Measurements from ENCODE around the gene ZNF394. TPM values are rescaled to one million over a fixed set of nuclear protein-coding genes. Genes with fewer than 3 reads are reported as not detected.

Gene ZNF394
- total and polyA plus RNA-seq, 9 of the 15 experiments (the other 6 are each of a cell fraction or from before 2014, with no cell fraction given) = 2.9 to 32.2 (median 24.2) TPM

- Histone ChIP-seq H3K9me1 (ENCODE audit: control insufficient read depth, insufficient read depth, low read length) (no peaks in the 10 kb centered on the region), H3K36me3 (ENCODE audit: control insufficient read depth, insufficient read depth, low read length) (no peaks in the 10 kb centered on the region), H3K9ac (ENCODE audit: insufficient read depth in 1 of 2, low read depth in 2 of 2, low read length in 2 of 2) (no peak overlapping the region), H3K9me3 (replicated peaks; ENCODE audit: control insufficient read depth, insufficient read depth, low read depth, low read length) (peaks cover 6% of the 10 kb centered on the region), H2AFZ (ENCODE audit: low read depth, low read length) (no peak overlapping the region), H3K27me3 (ENCODE audit: control insufficient read depth in 2 of 2, insufficient read depth in 2 of 2, low read length in 2 of 2) (no peaks in the 10 kb centered on the region), H3K27ac (ENCODE audit: extremely low read depth, low read depth, low read length) (no peak overlapping the region), H3K4me3 (no peak overlapping the region), H3K79me2 (ENCODE audit: control insufficient read depth, insufficient read depth, low read length) (no peaks in the 10 kb centered on the region), H3K4me1 (replicated peaks in 1 of 2; ENCODE audit: control insufficient read depth in 2 of 2, insufficient read depth in 2 of 2, low read length in 2 of 2) (no peaks in the 10 kb centered on the region), H3K4me2 (ENCODE audit: insufficient read depth, low read length) (no peak overlapping the region), H4K20me1 (replicated peaks; ENCODE audit: control insufficient read depth, insufficient read depth, low read length) (no peaks in the 10 kb centered on the region)
- CTCF ChIA-PET (ENCODE audit: low intra/inter-chr PET ratio) = interaction anchor here (0.7 kb wide), 1 partner anchor 143 kb away, joined by 7 read pairs; no protein-coding TSS in a partner anchor
- BruUV-seq (replicated peaks) = no TSS peak
- WGBS (ENCODE audit: insufficient coverage, low coverage, missing lambda C conversion rate) = 38% methylated on average over 9 of the region's 9 CpGs
- in situ Hi-C loops (cut with MboI) (no loop called here), intact Hi-C loops (cut with micrococcal nuclease) (no loop called here)
- FAIRE-seq = no peak
- DNase-seq (ENCODE audit: extremely low read depth in 1 of 4, low spot score in 3 of 4) = no peak
- POLR2A ChIA-PET = interaction anchor here (0.9 kb wide), 1 partner anchor 25 kb away, joined by 5 read pairs; no protein-coding TSS in a partner anchor
- no peak for ATAC-seq
- TF ChIP-seq PHB2 (IDR thresholded peaks at IDR 0.05; ENCODE audit: low read depth) (no peak), ESRRB (CRISPR knock-in tag; IDR thresholded peaks at IDR 0.05; ENCODE audit: borderline replicate concordance) (no peak), ZNF696 (CRISPR knock-in tag; conservative IDR thresholded peaks at IDR 0.05) (no peak)
These were observed 41.1 kb upstream of the ZNF394 start for GRCh38 chr7:99541212-99541611.

- DNase-seq (ENCODE audit: extremely low read depth in 1 of 4, low spot score in 3 of 4) (no peak), ATAC-seq (no peak), FAIRE-seq (no peak)
- H3K9me1 ChIP-seq (ENCODE audit: control insufficient read depth, insufficient read depth, low read length) = no peaks in the 10 kb centered on the region
- in situ Hi-C loops (cut with MboI) = no loop called here
- H3K36me3 ChIP-seq (ENCODE audit: control insufficient read depth, insufficient read depth, low read length) = no peaks in the 10 kb centered on the region
- ChIA-PET POLR2A (interaction anchor here (0.9 kb wide), 1 partner anchor 24 kb away, joined by 5 read pairs; no protein-coding TSS in a partner anchor), CTCF (ENCODE audit: low intra/inter-chr PET ratio) (no interaction called here)
- no peaks in the 10 kb centered on the region for H4K20me1 ChIP-seq (replicated peaks; ENCODE audit: control insufficient read depth, insufficient read depth, low read length)
- no TSS peak for BruUV-seq (replicated peaks)
- H3K79me2 ChIP-seq (ENCODE audit: control insufficient read depth, insufficient read depth, low read length) = no peaks in the 10 kb centered on the region
- peaks cover 6% of the 10 kb centered on the region for H3K9me3 ChIP-seq (replicated peaks; ENCODE audit: control insufficient read depth, insufficient read depth, low read depth, low read length)
- H3K4me2 ChIP-seq (ENCODE audit: insufficient read depth, low read length) = no peak overlapping the region
- intact Hi-C loops (cut with micrococcal nuclease) = no loop called here
- H3K27me3 ChIP-seq (ENCODE audit: control insufficient read depth in 2 of 2, insufficient read depth in 2 of 2, low read length in 2 of 2) = no peaks in the 10 kb centered on the region
- no peaks in the 10 kb centered on the region for H3K4me1 ChIP-seq (replicated peaks in 1 of 2; ENCODE audit: control insufficient read depth in 2 of 2, insufficient read depth in 2 of 2, low read length in 2 of 2)
- no peak overlapping the region for H2AFZ ChIP-seq (ENCODE audit: low read depth, low read length)
- no peak overlapping the region for H3K4me3 ChIP-seq
- no peak overlapping the region for H3K9ac ChIP-seq (ENCODE audit: insufficient read depth in 1 of 2, low read depth in 2 of 2, low read length in 2 of 2)
- H3K27ac ChIP-seq (ENCODE audit: extremely low read depth, low read depth, low read length) = no peak overlapping the region
- WGBS (ENCODE audit: insufficient coverage, low coverage, missing lambda C conversion rate) = 57% methylated on average over 5 of the region's 5 CpGs
- TF ChIP-seq CBX5 (IDR thresholded peaks at IDR 0.05; ENCODE audit: borderline replicate concordance, low read depth) = 0 out of 2 replicates have a peak, but pooled peaks have one; percentile 35
- no peak for TF ChIP-seq ZNF766 (CRISPR knock-in tag; conservative IDR thresholded peaks at IDR 0.05)
- no peak for TF ChIP-seq ZNF609 (CRISPR knock-in tag; IDR thresholded peaks at IDR 0.05; ENCODE audit: borderline replicate concordance)
- TF ChIP-seq CBX1 (IDR thresholded peaks at IDR 0.05; ENCODE audit: low read depth) = peak; percentile 39; the same call in 1 of the 2 replicates
- TF ChIP-seq ZNF75A (CRISPR knock-in tag; IDR thresholded peaks at IDR 0.05) = peak; percentile 97
- no peak for TF ChIP-seq FOXA1 (IDR thresholded peaks at IDR 0.05; ENCODE audit: borderline replicate concordance)
- peak; percentile 84 for TF ChIP-seq TRIM28 (IDR thresholded peaks at IDR 0.05)
- peak in 1 of 2 experiments; percentile 62; a peak in 1 of 3 replicates for TF ChIP-seq CBX3 (IDR thresholded peaks at IDR 0.05; ENCODE audit: borderline replicate concordance in 1 of 2, low read length in 2 of 2)
- TF ChIP-seq ZBTB1 (CRISPR knock-in tag; IDR thresholded peaks at IDR 0.05; ENCODE audit: borderline replicate concordance, low read depth) = no peak
- TF ChIP-seq RBM25 (IDR thresholded peaks at IDR 0.05; ENCODE audit: low read depth, low read length, severe bottlenecking) = peak; percentile 61
These were observed 40.5 kb upstream of the ZNF394 start for GRCh38 chr7:99540542-99540941.

All from K562 (cell line).